ENCODE results near the gene MTCL1.

MTCL1 gene

DNA sequence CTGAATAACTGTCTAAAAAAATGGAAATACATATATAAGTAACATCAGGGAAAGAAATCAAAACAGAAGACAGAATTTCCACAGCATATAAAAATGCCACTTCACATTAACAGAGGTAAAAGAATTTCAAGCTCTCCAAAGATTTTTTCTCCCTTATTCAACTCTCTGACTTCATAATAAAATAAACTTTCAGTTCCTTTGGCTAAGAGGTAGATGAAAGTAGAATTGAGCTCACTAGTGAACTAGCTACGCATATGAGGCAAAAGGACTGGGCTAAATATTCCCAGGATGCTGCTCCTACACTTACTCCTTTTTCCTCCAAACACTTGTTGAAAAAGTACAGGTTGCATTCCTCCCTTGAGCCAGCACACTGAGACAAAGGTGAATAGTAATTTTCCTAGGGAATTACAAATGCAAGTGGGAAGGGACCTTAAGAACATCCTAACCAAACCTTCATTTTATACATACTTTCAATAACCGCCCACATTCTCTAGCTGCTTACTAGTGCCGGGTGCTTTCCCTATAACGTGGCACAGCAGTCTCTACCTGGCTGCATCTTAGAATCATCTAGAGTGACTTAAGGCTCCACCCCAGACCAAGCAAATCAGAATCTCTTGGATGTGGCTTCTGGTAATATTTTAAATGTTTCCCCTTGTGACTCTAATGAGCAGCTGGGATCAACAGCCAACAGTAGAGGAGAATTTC is 136.6 kb downstream of the MTCL1 start:
- DNase-seq: no peak

DNA sequence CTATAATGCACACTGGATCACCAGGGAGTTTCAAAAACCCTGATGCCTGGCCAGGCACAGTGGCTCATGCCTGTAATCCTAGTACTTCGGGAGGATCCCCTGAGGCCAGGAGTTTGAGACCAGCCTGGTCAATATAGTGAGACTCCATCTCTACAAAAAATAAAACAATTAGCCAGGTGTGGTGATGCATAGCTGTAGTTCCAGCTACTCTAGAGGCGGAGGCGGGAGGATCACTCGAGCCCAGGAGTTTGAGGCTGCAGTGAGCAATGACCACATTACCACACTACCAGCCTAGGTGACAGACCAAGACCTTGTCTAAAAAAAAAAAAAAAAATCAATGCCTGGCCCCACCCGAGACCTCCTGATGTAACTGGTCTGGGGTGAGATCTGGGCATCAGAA is 137.2 kb downstream of the MTCL1 start:
- DNase-seq: no peak

DNA sequence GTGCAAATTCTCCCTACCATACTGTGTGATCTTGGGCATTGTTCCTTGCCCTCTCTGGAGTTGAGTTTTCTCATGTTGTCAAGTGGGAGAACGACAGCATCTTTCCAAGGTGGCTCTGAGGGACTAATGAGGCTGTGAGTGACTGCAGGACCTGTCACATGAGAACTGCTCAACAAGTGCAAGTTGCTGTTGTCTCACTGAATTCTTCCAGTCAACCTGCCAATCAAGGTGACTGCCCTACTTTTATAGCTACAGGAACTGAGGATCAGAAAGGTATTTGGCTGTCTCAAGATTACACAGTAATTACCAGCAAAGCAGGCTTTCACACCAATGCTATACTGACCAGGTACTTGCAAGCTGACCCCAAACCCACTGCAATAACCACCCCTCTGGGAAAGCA is 137.6 kb downstream of the MTCL1 start:
- DNase-seq: no peak

DNA sequence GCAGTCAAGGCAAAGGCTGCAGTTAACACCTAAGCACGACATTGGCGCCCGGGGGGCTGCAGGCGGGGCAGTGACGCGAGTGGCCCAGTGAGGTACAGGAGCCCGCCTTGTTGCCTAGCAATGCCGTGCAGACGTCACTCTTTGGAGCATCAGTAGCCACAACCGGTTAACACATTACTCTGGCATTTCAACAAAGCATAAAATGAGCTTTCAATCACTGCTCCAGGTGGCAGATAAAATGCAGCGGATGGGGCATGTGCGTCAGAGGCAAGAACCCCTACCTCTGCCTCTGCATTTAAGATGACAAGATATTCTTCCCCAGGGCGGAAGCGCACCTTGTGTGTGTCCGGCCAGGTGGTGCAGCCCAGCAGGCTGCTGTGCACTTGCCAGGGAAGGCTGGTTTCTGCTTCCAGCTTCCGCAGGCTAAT is 139.4 kb downstream of the MTCL1 start:
- DNase-seq: no peak

DNA sequence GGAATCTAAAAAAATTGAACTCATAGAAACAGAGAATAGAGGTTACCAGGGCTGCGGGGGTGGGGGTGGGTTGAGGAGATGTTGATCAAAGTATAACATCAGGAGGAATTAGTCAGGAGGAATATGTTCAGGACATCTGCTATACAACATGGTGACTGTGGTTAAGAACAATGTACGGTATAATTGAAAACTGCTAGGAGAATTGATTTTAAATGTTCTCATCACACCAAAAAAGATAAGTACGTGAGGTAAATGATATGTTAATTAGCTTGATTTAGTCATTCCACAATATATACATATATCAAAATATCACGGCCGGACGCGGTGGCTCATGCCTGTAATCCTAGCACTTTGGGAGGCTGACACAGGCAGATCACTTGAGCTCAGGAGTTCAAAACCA is 140.2 kb downstream of the MTCL1 start:
- DNase-seq: no peak

DNA sequence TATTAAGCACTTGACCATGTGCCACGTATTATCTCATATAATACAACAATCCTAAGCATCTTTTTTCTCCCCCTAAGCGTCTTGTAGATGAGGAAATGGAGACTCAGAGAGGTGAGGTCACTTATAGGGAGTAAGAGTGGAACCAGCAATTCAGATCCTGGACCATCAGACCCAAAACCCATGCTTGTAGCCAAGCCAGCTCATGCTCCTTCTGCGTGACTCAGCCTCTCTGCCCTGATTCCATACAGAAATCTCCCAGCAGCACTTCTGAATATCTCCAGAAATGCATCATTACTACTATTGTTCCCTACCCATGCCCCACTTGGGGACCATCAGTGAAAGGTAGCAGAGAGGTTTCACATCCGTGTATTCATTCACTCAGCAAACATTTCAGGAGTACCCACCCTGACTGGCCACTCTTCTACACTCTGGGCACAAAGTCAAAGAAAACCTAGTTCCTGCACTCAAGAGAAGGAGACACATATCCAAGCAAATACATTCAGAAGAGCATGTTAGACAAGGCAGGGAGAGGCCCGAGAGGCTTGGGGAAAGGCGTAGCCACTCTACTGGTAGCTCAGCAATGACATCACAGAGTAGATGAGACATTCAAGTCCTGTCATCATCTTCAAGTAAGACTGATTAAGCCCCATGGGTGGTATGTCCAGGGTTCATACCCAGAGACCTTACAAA is 141.9 kb downstream of the MTCL1 start:
- DNase-seq: peak; percentile 53

DNA sequence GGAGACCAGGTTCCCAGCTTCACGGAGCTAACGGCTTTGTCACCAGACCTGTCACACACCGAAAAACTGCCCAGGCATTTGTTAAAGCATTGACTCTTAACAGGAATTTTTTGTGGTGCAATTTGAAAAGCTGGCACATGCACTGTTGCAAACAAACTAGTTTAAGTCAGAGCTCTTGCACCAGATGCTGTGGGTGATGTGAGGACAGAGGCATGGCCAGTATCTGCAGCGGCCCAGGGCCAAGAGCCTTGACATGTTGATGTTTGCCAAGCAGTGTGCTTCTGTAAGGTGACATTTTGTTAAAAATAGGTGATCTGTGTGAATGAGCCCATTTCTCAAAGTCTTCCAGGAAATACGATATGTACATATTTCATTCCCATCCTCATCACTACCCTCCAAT is 142.5 kb downstream of the MTCL1 start:
- no peak for DNase-seq

- no peak for DNase-seq
These were observed 143.2 kb downstream of the MTCL1 start for GRCh38 chr18:8848541-8848940.

GRCh38 chr18:8849696-8850095 is 144.3 kb downstream of the MTCL1 start:
- peak; percentile 55 for DNase-seq

DNA sequence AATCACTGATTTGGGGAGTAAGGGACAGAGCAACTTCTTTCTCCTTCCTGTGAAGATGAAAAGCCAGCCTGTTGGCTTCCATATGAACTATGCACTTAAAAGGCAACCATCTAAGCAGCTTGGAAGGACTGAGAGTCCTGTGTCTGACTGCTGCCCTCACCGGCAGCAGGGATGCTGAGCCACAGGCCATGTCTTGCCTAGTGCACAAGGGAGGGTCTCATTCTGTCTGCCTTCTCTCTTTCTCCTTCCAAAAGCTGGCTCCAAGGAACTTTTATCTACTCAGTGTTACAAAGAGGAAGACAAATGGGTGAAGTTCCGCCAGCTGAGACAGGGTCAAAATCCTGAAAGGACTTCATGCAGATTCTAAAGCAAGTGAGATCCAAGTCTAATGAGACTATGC is 146.3 kb downstream of the MTCL1 start:
- no peak for DNase-seq

DNA sequence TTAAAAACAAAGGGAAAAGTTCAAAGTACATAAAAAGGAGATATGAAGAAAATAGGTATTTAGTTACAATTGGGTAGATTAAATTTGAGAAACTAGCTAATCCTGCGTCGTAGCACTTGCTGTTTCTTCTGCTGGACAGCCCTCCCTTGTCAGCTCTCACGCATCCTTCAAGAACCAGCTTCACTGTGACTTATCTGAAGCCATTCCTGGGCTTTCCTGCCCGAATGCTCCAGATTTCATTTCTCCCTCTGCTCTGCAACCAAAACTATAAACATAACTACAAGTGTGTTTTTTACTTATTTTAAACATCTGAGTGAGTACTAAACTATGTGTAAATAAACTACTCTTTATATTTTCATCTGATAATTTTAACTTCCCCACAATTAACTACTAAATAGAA is 149.2 kb downstream of the MTCL1 start:
- no peak for DNase-seq

DNA sequence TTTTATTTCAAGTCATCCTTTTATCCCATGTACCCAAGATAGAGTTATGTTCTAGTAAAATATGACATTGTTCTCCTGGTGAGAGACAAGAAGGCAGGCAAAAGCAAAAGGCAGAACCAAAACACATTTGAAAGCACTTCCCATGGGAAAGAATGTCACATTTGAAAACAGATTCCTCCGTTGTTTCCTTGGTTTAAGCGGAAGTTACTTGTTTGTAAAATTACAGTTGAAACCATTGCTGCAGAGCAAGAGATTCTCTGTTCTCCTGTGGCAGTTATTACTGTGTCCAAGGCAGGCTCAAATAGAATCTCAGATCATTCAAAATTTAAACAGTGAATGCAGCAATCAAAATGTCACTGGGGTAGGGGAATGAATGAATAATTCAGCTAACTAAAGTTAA is 149.6 kb downstream of the MTCL1 start:
- no peak for DNase-seq

DNA sequence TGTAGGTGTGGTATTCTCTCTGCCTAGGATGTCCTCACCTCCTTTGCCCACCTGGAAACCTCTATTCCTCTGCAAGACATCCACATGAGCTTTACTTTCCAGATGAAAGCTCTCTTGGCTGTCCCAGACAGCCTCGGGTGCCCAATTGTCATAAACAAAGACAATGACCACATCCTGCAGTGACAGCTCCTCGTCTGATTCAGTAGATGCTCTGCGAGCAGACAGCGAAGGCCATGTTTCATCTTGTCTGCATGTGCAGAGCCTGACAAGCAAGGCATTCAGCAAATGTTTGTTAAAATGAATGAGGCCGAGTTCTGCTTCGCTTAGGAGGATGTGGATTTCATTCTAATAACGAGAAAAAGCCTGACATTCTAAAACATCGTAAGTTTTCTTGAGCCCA is 150.9 kb downstream of the MTCL1 start:
- DNase-seq: no peak

- DNase-seq: no peak
These were observed 151.5 kb downstream of the MTCL1 start for GRCh38 chr18:8856769-8857393.

GRCh38 chr18:8857806-8858205 is 152.4 kb downstream of the MTCL1 start:
- no peak for DNase-seq

DNA sequence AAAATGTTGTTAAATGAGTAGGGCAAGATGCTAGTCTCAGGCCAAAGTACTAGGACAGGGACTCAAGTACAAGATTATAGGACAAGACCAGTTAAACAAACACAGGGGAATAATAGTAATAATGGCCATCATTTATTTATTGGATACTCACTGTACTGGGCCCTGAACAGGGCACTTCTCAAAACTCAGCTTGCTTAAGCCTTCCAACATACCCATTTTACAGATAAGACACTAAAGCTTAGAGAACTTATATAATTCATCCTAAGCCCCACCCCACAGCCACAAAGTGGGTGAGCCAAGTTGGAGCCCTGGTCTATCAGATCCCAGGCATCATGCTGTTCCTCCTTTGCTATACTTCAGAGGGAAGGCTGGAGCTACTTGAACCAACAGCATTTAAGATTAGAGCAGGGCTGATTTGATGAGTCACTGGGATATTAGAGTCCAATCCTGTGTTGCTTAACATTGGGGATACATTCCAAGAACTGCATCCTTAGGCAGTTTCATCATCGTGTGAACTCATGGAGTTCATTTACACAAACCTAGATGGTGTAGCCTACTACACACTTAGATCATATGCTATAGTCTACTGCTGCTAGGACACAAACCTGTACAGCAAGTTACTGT is 153.6 kb downstream of the MTCL1 start:
- DNase-seq: peak; percentile 96

DNA sequence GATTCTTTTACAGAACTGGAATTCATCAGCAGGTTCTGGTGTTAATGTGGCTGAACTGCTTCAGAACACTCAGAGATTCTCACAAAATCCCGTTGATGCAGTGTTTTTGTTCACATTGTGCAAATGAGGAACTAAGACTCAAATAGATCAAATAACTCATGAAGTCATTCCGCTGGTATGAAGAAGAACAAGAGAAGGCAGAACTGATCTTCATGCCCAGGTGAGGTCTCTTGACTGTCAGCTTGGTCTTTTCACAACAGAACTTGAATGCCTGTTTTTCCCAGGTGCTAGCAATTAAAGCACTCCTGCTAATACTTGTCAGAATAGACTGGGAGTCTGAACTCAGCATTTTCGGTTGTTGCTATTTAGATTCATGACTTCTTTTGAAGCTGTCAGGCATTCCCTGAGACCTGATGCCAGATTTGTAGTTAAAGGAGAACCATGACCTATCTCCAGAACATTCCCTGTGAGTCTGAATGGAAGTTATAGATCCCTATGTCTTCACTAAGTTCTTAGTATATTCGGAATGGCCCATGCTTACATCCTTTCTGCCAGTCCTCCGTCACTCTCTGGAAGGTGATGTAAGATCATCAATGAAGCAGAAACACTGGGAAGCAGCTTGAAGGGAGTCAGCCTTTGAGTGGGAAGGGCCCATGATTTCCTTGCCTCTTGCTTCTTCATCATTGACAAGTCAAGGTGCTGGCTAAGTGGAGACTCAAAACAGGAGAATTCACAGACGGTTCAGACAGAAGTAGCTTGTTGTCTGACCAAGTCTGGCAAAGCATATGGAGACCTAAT is 155.7 kb downstream of the MTCL1 start:
- no peak for DNase-seq

DNA sequence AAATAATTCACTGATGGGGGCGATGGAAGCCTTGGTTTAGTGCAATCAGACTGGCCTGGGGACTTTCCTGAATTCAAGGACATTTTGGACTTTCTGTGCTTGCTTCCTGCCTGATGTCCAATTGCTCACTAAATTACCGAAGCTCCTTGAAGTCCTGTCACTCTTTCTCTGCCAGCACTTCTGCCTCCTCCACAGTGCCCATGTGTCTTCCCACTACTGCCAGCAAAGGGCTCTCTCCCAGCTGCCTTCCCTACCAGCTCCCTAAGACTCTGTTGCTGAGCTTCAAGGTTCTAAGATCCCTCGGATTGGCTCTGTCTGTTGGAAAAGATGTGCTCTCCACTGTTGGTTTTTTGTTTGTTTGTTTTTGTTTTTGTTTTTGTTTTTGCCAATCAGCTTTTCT is 158.1 kb downstream of the MTCL1 start:
- DNase-seq: no peak

GRCh38 chr18:8865934-8866333 is 160.6 kb downstream of the MTCL1 start:
- no peak for DNase-seq

DNA sequence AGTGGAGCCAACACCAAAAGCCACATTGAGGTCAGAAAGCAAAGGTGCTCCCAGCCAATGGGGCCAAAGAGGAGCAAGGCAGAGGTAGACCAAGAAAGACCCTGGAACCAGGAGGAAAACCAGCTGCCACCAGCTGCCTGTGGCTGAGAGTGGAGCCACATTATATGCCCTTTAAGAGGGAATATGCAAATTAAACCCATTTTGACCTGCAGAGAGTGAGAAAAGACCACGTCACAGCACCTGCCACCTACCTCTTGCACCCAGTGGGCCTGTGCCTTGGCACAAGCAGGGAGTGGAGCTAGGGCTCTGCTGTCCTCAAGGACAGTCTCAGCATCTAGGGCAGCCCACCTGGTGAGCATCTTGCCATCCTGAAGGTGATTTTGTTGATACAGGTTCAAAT is 161.3 kb downstream of the MTCL1 start:
- DNase-seq: no peak

DNA sequence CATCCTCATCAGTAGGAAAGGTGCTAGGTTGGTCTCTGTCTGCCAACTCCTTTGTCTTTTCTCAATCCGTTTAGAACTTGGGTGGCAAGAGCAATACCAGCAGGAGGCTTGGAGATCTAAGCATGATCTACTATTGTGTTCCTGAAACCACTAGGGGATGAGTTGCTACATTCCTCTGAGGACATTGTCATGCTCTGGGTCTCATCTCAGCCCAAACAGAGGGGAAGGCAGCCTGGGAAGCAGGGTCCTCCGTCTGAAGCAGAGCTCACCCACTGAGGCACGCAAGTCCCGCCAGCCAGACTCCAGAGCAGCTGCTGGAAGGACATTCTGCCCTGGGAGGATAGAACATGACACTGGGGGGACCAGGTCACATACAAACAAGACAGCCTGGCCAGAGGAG is 162.9 kb downstream of the MTCL1 start:
- DNase-seq: no peak

DNA sequence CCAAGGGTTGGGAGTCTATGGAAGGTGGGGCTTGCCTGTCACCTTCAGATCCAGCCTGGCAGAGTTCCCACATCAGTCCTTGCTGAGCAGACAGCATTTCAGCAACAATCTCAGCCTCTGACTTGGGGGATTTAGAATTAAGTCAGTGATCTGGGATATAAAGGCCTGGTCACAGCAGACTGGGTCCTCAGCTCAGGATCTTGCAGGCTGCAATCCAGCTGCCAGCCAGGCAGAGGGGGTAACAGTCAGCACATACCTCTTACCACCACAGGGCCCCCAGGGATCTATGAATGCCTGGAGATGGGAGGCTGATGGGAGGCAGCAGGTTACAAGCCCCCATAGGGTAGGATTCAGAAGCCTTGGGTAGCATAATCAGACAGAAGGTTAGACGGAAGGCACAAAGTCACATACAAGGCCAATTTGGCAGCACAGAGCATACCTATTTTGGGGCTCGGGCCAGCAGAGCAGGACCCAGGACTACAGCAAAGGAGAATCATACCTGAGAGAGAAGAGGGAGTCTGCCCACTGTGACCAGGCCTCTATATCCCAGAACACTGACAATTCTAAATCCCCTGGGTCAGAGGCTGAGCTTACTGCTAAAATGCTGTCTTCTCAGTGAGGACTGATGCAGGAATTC is 163.5 kb downstream of the MTCL1 start:
- no peak for DNase-seq

All from fibroblast of skin of scalp (primary cell).